T-helper 2 cell (primary cell): ENCODE data around the gene SLC39A11.
"Not testable (repeated sequence)": the region's sequence is repeated elsewhere in the genome, so short reads cannot be mapped to it uniquely, and the experiment has no call there.

Source experiments
- DNase-seq, 5 experiments: peaks; one replicate each; pipeline versions ENCODE4 v3.0.0 to v3.0.0-alpha.2; 2012 to 2022

SLC39A11 gene

DNA sequence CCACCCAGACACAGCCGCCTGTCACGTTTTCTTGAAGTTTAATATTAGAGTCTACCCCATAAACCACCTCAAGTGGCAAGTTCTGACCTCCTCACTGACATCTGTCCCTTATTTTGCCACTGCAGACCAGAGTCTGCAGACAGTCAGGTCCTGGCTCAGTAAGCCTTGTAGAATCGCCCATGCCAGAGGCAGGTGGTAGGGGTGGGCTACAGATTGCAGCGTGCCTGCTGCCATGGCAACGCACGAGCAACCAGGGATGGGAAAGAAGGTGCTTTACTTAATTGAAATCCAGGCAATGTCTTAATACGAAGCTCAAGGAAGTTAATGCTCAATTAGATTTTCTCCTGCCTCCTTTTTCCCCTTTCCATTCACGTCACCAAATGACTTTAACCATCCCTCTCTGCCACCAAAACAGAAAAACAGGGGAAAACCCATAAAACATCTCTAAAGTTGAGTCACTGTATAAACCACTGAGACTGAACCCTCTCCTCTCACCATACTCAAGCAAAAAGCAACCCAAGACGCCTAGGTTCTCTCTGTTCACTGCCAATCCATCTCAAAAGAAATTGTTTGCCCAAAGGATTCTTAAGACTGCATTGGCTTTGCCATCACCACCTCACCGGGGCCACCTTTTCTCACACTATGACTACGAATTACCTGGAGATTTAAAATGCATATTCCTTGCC is 228.8 kb downstream of the SLC39A11 start:
- peak in 1 of 5 experiments; percentile 76 for DNase-seq

- no peak for DNase-seq
Observed at GRCh38 chr17:72862276-72862999, 230.1 kb downstream of the SLC39A11 start.

- no peak for DNase-seq
Observed at GRCh38 chr17:72861811-72862210, 230.7 kb downstream of the SLC39A11 start.

GRCh38 chr17:72860778-72861177 is 231.7 kb downstream of the SLC39A11 start:
- peak in 1 of 5 experiments; percentile 53 for DNase-seq

DNA sequence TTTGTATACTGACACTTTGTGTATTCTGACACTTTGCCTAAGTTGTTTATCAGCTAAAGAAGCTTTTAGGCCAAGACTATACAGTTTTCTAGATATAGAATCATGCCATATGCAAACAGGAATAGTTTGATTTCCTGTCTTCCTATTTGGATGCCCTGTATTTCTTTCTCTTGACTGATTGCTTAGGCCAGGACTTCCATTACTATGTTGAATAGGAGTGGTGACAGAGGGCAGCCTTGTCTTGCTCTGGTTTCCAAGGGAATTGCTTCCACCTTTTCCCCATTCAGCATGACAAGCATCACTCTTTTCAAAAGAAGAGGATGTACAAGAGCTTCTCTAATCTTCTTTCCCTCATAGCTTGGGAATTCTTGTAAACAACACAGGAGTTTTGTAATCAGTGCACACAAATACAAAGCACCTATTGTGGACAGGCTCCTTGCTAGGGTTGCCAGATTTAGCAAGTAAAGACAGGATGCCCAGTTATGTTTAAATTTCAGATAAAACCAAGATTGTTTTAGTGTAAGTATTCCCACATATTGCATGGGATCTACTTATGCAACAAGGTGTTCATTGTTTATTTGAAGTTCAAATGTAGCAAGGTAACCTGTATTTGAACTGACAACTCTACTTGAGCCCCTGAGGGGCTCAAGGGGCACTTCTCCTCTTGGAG is 233.5 kb downstream of the SLC39A11 start:
- DNase-seq = no peak

DNA sequence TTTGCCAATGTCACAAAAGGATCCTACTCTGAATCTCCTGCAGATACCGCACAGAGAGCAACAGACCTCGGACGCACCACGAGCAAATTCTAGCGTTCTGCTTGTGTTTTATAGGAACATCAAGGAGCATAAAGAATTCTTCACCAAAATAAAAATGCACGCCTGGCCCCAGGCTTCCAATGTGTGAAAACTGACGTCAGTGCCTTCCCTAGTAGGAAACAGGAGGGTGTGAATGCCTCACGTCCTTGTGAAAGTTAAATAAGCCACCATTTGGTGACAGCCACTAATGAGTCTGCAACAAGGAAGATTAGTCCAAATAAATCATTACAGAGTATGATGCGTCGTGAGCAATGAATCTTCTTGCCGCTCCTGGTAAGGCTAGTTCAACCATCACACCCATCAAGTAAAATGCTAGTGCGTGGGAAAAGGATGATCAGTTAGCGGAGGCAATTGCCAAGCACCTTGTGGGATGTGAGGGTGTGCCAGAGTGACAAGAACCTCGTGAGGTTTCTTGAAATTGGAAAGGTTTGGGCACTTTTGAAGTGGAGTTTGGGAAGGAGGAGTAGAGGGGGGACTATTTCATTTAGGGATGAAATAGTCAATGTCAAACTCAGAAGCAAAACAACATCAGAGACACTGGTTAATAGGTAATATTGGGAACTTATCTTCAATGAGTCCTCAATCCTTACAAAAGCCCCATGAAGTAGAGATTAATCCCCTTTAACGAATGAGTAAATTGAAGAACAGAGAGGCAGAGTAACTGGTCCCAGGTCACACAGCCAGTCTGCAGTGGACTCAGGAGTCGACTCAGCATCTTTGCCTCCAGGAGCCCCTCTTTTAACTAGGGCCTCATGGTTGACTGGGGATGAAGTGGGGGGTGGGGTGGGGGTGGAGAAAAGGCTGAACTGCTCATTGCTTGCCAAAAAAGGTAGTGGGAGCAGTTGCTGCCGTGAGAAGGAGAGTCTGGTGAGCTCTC is 238.8 kb downstream of the SLC39A11 start:
- no peak for DNase-seq

GRCh38 chr17:72852277-72852938 is 240.1 kb downstream of the SLC39A11 start:
- no peak for DNase-seq

DNA sequence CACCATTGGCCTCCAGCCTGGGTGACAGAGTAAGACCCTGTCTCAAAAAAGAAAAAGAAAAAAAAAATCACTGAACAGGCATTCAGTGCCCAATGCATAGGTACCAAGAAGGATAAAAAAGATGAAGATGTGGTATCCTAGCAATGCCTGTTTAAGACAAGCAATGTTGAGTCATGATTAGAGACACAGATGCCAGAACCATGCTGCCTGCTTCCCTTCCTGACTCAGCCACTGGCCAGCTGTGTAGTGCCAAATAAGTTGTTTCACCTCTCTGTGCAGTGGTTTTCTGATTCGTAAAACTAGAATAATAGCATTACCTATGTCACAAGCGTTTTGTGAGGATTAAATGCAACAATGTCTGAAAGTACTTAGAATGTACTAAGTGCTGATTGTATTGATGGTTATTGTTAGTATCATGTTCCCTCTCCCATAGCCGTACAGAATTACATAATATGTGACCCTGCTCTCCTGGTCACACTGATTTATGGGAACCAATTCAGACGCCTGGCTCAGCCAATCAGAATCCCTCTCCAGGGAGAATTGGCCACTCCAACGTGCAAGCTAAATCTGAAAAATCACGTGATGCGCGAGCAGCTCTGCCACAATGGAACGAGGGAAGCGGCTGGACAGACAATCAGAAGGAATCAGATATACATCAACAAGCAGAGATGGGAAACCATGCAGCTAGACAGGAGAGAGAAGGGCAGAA is 241.9 kb downstream of the SLC39A11 start:
- DNase-seq = no peak

DNA sequence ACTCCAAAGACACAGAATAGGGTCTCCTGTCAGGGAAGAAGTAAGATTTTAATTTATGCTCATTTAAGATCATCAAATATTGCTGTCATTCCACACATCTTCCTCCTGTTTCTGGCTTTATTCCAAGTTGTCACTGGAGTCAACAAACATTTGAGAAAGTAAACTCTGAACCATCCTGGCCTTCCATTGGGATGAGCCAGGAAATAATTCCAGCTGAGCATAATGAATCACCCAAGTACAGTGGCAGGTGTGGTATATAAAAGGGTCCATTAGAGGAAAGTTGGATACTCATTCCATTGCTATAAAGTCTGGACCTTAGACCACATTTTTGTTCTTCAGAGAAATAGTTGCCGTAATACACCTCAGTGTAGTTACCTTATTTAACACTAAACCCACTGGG is 246.1 kb downstream of the SLC39A11 start:
- no peak for DNase-seq

GRCh38 chr17:72843591-72843990 is 248.9 kb downstream of the SLC39A11 start:
- DNase-seq = no peak

- DNase-seq = no peak
Observed at GRCh38 chr17:72840019-72840418, 252.5 kb downstream of the SLC39A11 start.

GRCh38 chr17:72839131-72839725 is 253.3 kb downstream of the SLC39A11 start:
- no peak for DNase-seq

DNA sequence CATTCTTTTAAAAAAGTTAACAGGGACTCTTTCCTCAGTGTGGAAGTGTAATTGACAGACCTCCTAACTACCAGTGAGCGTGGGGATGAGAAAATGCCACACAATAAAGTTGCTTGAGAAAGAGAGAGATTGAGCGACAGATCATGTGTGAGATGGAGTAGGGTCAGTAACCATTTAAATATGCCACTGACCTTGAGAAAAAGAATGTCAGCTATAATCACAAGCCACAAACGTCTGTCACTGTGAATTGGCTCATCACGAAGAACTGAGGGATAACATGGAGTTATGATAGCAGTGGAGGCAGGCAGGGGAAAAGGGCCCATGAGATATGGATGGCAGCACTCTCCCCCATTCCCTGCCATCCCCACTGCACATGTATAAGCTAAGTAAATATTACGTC is 253.9 kb downstream of the SLC39A11 start:
- no peak for DNase-seq

DNA sequence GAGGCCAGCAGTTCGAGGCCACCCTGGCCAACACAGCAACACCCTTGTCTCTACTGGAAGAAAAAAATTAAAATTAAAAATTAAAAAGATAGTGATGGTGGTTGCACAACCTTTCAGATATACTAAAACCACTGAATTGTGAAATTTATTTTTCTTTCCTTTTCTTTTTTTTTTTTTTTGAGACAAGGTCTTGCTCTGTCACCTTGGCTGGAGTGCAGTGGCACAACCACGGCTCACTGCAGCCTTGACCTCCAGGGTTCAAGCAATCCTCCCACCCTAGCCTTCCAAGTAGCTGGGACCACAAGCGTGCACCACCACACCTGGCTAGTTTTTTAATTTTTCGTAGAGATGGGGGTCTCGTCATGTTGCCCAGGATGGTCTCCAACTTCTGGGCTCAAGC is 254.4 kb downstream of the SLC39A11 start:
- DNase-seq = no peak

DNA sequence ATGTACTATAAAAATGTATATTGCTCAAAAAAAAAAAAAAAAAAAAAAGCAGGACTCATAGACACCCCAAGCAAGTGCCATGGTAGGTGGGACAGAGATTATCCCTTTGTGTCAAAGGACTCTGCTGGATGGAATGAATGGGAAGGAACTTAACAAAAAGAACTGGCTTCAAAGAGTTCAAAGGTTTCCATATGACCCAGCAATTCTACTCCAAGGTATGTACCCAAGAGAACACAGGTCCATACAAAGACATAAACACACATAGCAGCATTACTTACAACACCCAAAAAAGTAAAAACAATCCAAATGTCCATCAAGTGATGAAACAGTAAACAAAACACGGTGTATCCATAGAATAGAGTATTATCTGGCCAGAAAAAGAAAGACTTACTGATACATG is 255.2 kb downstream of the SLC39A11 start:
- no peak for DNase-seq

DNA sequence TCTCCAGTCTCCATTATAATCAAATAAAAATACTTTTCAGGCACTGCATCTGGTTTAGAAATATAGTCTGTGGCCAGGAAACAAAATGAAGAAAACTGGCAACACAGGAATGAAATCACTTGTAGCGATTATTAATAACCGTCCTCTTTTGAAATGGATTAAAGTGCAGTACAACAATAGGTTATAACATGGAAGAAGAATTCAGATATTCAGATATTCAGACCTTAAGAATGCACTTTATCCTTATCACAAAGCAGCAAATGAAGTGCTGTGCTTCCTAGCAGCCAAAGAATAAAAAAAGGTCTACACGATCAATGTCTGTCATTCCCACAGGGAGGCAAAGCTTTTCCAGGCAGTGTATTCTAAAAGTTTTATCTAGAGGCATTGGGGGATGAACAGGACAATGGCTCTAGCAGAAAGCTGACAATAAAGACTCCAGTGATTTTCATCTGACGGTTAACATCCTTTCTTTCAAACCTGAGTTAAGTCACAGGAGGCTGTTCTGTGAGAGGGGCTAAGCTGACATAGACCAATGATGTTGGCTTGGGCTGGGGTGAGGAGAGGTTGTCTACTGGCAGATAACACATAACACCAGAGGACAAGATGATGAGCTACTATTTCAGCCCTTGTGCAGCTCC is 259.2 kb downstream of the SLC39A11 start:
- no peak for DNase-seq

GRCh38 chr17:72832306-72832705 is 260.2 kb downstream of the SLC39A11 start:
- DNase-seq = no peak

- DNase-seq = no peak
Observed at GRCh38 chr17:72829883-72830282, 262.6 kb downstream of the SLC39A11 start.

- DNase-seq = no peak
Observed at GRCh38 chr17:72826602-72827001, 265.9 kb downstream of the SLC39A11 start.

- not testable (repeated sequence) for DNase-seq
Observed at GRCh38 chr17:72826059-72826458, 266.4 kb downstream of the SLC39A11 start.
